Smooth muscle cell (in vitro differentiated cells): ENCODE measurements around the gene CGN. TPM values are rescaled to one million over a fixed set of nuclear protein-coding genes. Genes with fewer than 3 reads are reported as not detected.

ENCODE experiments used
- DNase-seq: peaks from one replicate; lab custom pipeline; 2025; ENCODE audit not compliant: unreplicated experiment; lab: John Stamatoyannopoulos, UW
- H2AFZ ChIP-seq: fragments of 200-600 bp; sonication (generic); 2 replicates; pipeline ENCODE4 v1.6.0; 2016; ENCODE audit warnings: antibody characterized with exemption, low read depth, mild to moderate bottlenecking
- H3F3A ChIP-seq: fragments of 200-600 bp; sonication (generic); 2 replicates; pipeline ENCODE4 v1.6.0; 2017; ENCODE audit warnings: antibody characterized with exemption, low read depth
- H3K27ac ChIP-seq: fragments of 200-600 bp; sonication (generic); 2 replicates; pipeline ENCODE4 v1.5.1; 2016; ENCODE audit warnings: low read depth, mild to moderate bottlenecking
- H3K27me3 ChIP-seq: fragments of 200-600 bp; sonication (generic); 2 replicates; pipeline ENCODE4 v1.6.1; 2016; ENCODE audit warnings: low read depth, mild to moderate bottlenecking
- H3K36me3 ChIP-seq: fragments of 200-600 bp; sonication (generic); 2 replicates; pipeline ENCODE4 v1.5.1; 2016; ENCODE audit warnings: low read depth
- H3K4me1 ChIP-seq: fragments of 200-600 bp; sonication (generic); 2 replicates; pipeline ENCODE4 v1.5.1; 2016; ENCODE audit warnings: low read depth
- H3K4me2 ChIP-seq: fragments of 200-600 bp; sonication (generic); 2 replicates; pipeline ENCODE4 v1.6.0; 2016; ENCODE audit warnings: mild to moderate bottlenecking
- H3K4me3 ChIP-seq: fragments of 200-600 bp; sonication (generic); 2 replicates; pipeline ENCODE4 v1.5.1; 2016; ENCODE audit warnings: mild to moderate bottlenecking
- H3K79me2 ChIP-seq: fragments of 200-600 bp; sonication (generic); 2 replicates; pipeline ENCODE4 v1.6.0; 2016; ENCODE audit warnings: low read depth, mild to moderate bottlenecking
- H3K9ac ChIP-seq: fragments of 200-600 bp; sonication (generic); 2 replicates; pipeline ENCODE4 v1.6.0; 2016; ENCODE audit warnings: low read depth
- H3K9me3 ChIP-seq: fragments of 200-600 bp; sonication (generic); replicated peaks from 2 replicates; pipeline ENCODE4 v1.5.1; 2016; ENCODE audit warnings: low read depth
- H4K20me1 ChIP-seq: fragments of 200-600 bp; sonication (generic); 2 replicates; pipeline ENCODE4 v1.6.0; 2016; ENCODE audit warnings: low read depth
- CTCF ChIP-seq: fragments of 200-600 bp; sonication (generic); IDR thresholded peaks from 2 replicates; pipeline ENCODE4 v1.5.1; 2017; ENCODE audit warnings: borderline replicate concordance, mild to moderate bottlenecking, antibody characterized with exemption; ENCODE audit not compliant: insufficient read depth, poor library complexity, severe bottlenecking
- WGBS: methylation state at CpG from one replicate; pipeline ENCODE4 v1.1.7; 2016; ENCODE audit warnings: low lambda C conversion rate; 5-methylcytosine and 5-hydroxymethylcytosine counted together
- polyA plus RNA-seq: library from polyadenylated mRNA; unstranded; fragments of >200 nt; fragmentation: Nextera tagmentation; extraction: Ambion mirVana; gene quantifications from 2 replicates; pipeline ENCODE4 v1.2.1, GENCODE V29; 2016
- total RNA-seq: library from RNA; depleted of rRNA; stranded (reverse); fragments of >200 nt; gene quantifications from 2 replicates; pipeline ENCODE4 v1.2.3, GENCODE V29; 2014

Gene CGN
- total and polyA plus RNA-seq, 2 experiments from 2014 or later, result 0.70 to 17.0 TPM

DNA sequence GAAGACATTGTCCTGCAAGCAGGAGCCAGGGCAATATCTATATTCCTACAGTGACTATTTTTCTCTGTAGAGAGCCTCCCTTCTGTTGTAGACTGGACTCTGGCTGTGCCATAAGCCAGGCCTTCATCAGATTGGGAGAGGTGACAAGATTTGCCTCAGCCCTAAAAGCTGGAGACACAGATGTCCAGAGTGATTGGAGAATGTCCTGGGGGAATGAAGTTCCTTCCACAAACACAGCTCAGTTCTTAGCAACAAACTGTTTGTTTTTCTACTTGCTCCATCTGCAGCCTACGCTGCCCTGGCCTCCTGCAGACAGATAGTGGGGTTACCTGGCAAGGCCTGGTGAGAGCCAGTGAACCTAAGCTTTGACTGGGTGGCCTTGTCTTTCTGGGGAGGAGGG is 70.7 kb downstream of the CGN start:
- TF ChIP-seq CTCF, result no peak
- Histone ChIP-seq H3K36me3 (no peaks in the 10 kb centered on the region), H3K4me3 (no peak overlapping the region), H3K27me3 (no peaks in the 10 kb centered on the region), H3K4me1 (peaks cover 6% of the 10 kb centered on the region), H3K9me3 (no peaks in the 10 kb centered on the region), H3K4me2 (no peak overlapping the region), H2AFZ (no peak overlapping the region), H3F3A (peaks cover 9% of the 10 kb centered on the region), H3K79me2 (no peaks in the 10 kb centered on the region), H3K27ac (no peak overlapping the region), H3K9ac (no peak overlapping the region), H4K20me1 (no peaks in the 10 kb centered on the region)
- no peak for DNase-seq
- 89% methylated on average over 1 of the region's 1 CpG for WGBS

- DNase-seq, result no peak
- H3K36me3 ChIP-seq, result no peaks in the 10 kb centered on the region
- H3K79me2 ChIP-seq, result no peaks in the 10 kb centered on the region
- TF ChIP-seq CTCF, result no peak
- 82% methylated on average over 2 of the region's 2 CpGs for WGBS
- H3K4me2 ChIP-seq, result no peak overlapping the region
- no peaks in the 10 kb centered on the region for H4K20me1 ChIP-seq
- no peaks in the 10 kb centered on the region for H3K27me3 ChIP-seq
- H3K4me1 ChIP-seq, result peaks cover 6% of the 10 kb centered on the region
- H3K9ac ChIP-seq, result no peak overlapping the region
- no peak overlapping the region for H3K4me3 ChIP-seq
- peaks cover 3% of the 10 kb centered on the region for H3F3A ChIP-seq
- H3K9me3 ChIP-seq, result no peaks in the 10 kb centered on the region
- no peak overlapping the region for H2AFZ ChIP-seq
- H3K27ac ChIP-seq, result no peak overlapping the region
Observed at GRCh38 chr1:151583796-151584195, 72.6 kb downstream of the CGN start.

DNA sequence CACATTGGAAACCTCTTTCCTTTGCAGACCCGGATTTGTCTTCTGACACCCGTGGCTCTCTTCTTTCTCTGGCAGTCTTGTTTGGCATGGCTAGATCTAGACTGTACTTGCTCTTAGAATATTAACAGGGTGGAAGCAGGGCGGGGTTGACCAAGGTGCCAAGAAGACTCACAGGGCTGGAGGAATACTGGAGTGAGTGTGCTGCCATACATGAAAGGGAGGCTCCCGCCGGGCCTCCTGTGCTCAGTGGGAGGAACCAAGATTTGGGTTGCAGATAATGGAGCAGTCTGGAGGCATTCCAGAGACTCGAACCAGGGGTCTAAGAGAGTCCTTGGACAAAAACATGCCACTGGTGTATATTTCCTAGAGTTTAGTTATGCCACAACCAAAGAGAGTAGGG is 73.1 kb downstream of the CGN start:
- WGBS, result 70% methylated on average over 6 of the region's 6 CpGs
- no peaks in the 10 kb centered on the region for H3K27me3 ChIP-seq
- H4K20me1 ChIP-seq, result no peaks in the 10 kb centered on the region
- no peaks in the 10 kb centered on the region for H3K79me2 ChIP-seq
- TF ChIP-seq CTCF, result no peak
- peaks cover 6% of the 10 kb centered on the region for H3K4me1 ChIP-seq
- H3K4me3 ChIP-seq, result no peak overlapping the region
- H3F3A ChIP-seq, result no peaks in the 10 kb centered on the region
- no peaks in the 10 kb centered on the region for H3K9me3 ChIP-seq
- H3K36me3 ChIP-seq, result no peaks in the 10 kb centered on the region
- no peak for DNase-seq
- no peak overlapping the region for H3K27ac ChIP-seq
- no peak overlapping the region for H3K9ac ChIP-seq
- no peak overlapping the region for H3K4me2 ChIP-seq
- H2AFZ ChIP-seq, result no peak overlapping the region

- peak overlapping the region; percentile 32 for H3K4me2 ChIP-seq
- H3K4me1 ChIP-seq, result peaks cover 6% of the 10 kb centered on the region
- no peaks in the 10 kb centered on the region for H3K9me3 ChIP-seq
- H4K20me1 ChIP-seq, result no peaks in the 10 kb centered on the region
- H3K9ac ChIP-seq, result no peak overlapping the region
- 69% methylated on average over 7 of the region's 7 CpGs for WGBS
- no peaks in the 10 kb centered on the region for H3K79me2 ChIP-seq
- DNase-seq, result no peak
- H3K27me3 ChIP-seq, result no peaks in the 10 kb centered on the region
- H3K27ac ChIP-seq, result peak overlapping the region; percentile 65
- no peak overlapping the region for H2AFZ ChIP-seq
- no peak for TF ChIP-seq CTCF
- no peaks in the 10 kb centered on the region for H3K36me3 ChIP-seq
- no peaks in the 10 kb centered on the region for H3F3A ChIP-seq
- H3K4me3 ChIP-seq, result no peak overlapping the region
Observed at GRCh38 chr1:151584780-151585179, 73.6 kb downstream of the CGN start.
